GM21360 (cell line): ENCODE results near the gene FLNC.
A peak's percentile ranks its signal among the peaks of the same experiment; 100 is the strongest.

Experiments
- ATAC-seq: cut with Tn5 transposase; IDR thresholded peaks from one replicate; pipeline ENCODE4 v1.9.1; 2021; ENCODE audit warnings: mild to moderate bottlenecking, moderate library complexity; ENCODE audit not compliant: unreplicated experiment

FLNC gene

DNA sequence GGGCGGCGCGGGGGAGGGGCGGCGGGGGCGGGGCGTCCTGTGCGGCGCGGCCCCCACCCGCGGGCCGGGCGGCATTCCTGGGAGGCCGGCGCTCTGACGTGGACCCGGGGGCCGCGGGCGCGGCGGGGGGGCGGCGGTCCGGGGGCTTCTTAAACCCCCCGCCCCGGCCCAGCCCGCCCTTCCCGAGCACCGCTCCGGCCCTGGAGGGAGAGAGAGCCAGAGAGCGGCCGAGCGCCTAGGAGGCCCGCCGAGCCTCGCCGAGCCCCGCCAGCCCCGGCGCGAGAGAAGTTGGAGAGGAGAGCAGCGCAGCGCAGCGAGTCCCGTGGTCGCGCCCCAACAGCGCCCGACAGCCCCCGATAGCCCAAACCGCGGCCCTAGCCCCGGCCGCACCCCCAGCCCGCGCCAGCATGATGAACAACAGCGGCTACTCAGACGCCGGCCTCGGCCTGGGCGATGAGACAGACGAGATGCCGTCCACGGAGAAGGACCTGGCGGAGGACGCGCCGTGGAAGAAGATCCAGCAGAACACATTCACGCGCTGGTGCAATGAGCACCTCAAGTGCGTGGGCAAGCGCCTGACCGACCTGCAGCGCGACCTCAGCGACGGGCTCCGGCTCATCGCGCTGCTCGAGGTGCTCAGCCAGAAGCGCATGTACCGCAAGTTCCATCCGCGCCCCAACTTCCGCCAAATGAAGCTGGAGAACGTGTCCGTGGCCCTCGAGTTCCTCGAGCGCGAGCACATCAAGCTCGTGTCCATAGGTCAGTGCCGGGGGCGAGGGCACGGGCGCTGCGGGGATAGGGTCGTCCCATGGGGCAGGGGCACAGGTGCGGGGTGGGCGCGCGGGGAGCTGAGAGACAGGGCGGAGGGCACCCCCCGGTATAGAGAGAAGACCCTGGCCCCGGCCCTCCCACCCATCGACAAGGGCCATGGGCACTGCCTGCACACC, at the start of gene FLNC:
FLNC (plus strand) TSS at position 176 of the 947 bp plus-strand sequence; CDS start at position 408, 232 bp downstream.
- no peak for ATAC-seq

DNA sequence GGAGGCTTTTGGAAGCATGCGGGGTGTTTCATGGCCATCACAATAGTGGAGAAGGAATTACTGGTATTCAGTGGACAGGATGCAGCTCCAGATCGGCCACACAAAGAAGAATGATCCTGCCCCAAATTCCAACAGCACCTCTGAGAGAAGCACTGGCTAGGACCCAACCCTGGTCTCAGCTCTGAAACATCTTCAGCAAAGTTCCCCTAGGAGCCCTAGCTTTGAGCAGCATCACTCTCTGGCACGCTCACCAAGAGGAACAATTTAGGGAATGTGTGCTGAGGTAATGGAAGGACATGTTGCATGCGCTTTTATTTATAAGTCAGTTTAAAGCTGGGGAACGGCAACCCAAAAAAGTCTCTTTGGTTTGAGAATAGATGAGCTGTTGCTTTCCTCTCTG, 49.1 kb upstream of the FLNC start:
- no peak for ATAC-seq

GRCh38 chr7:128781851-128782250, 48.4 kb upstream of the FLNC start:
- no peak for ATAC-seq

DNA sequence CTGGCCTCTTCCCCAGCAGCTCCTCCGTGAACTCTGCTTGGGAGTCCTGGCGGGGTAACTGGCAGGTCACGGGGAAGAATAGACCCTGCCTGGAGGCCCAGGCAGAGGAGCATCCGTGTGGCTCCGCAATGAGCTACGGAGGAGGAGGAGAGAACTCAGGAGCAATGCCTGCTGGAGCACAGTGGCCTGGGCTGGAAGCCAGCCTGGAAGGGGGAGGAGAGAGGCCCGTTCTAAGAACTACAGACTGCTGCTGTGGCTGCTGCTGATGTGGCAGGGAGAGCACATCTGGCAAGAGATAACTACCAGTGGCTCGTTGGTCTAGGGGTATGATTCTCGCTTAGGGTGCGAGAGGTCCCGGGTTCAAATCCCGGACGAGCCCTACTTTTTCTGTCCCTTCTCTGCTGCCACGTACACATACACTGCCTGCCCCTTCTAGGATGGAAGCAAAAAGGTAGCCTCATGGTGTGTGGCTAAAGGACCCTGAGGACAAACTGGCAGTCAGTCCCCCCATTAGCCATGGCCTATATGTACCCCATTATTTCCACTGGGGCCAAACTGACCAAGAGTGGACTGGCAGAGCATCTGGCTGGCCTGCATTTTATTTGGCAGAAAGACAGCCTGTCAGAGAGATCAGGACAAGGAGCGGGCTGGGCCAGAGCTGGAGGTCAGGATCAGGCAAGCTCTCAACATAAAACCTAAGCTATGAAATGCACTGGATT, 46.9 kb upstream of the FLNC start:
- no peak for ATAC-seq

DNA sequence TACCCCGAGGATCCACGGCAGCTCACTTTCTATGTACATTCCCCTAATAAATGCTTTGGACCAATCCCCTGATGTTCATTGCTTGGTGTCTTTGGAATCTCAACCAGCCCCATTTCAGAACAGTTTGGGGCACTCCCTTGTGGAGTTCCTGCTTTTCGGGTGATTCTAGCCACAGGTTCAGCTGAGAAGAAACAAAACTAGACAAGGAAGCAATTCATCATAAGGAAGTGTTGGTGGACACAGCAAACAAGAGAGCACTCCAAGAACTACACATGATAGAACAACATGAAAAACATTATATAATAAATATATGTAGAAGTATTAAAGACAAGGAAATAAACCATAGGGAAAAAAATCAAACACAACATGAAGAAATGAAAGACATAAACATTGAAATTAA, 44.5 kb upstream of the FLNC start:
- ATAC-seq, result no peak

DNA sequence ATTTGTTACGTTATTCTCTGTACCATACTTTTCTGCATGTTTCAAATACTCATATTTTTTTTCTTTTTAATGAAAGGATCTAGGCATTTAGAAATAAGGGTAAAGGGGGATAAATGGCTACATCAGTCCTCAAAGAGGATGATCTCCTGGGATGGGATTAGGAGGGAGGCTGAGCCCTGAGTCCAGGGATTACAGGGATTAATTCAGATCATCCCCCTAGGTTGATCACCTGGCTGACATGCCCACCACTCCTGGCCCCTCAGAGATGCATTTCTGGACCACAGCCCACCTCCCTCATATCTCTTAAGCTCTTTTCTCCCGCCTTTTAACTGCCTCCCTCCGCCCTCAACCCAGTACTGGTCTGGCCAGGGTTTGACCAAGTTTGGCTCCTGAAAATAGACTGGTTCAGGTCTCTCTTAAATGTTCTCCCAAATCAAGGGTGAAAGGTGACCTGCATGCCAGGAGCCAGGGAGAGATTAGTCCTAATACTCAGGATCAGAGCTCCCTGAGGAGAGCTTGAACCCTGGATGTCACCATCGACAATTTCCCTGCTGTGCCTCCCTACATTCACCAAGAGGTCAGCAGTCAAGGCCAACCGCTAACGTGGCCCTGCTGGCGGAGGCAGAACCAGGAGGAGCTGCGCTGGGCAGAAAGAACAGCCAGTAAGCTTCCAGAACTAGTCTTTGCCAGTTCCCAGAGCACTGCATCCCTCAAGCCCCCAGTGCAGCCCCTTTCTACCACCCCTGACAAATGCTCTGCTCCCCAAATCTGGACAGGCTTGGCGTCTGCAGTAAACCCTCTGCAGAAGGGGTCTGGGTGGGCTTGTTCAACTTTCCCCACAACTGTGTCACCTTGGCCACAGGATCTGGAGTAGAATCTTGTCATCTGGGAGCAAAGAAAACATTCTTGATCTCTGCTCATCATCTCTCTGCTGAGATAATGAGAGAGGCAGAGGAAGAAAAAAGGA, 41.5 kb upstream of the FLNC start:
- ATAC-seq, result no peak

DNA sequence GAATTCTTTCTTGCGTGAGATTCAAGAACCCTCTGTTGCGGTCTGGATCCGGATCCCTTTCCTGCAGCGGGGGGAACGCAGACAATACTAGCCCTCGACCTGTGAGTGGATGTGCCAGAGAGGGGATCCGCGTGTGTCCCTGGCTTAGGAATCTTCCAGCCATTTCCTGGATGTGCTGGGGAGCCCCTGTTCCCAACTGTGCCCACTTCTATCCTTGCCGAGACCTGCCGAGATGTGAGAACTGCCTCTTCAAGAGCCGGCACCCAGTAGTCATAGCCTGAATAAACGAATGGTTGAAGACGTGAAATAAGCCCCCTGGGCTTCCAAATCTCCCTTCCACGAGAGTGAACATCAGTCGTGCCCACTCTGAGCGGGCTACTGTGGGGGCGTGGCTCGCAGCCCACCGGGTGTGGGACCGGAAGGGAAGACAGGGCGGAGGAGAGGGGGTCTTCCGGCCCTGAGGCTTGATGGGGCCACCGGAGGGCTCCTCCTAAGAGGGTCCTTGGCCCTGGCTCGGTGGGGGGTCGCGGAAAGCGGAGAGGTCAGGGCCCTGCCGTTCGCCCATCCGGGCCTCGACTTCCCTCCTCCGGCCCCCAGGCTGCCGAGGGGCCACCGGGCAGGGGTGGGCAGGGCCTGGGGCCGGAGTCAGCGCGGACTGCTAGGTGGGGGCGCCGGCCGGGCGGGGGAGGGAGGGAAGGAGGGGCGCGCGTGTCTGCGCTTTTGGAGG, 39.7 kb upstream of the FLNC start:
- ATAC-seq, result peak; percentile 10

DNA sequence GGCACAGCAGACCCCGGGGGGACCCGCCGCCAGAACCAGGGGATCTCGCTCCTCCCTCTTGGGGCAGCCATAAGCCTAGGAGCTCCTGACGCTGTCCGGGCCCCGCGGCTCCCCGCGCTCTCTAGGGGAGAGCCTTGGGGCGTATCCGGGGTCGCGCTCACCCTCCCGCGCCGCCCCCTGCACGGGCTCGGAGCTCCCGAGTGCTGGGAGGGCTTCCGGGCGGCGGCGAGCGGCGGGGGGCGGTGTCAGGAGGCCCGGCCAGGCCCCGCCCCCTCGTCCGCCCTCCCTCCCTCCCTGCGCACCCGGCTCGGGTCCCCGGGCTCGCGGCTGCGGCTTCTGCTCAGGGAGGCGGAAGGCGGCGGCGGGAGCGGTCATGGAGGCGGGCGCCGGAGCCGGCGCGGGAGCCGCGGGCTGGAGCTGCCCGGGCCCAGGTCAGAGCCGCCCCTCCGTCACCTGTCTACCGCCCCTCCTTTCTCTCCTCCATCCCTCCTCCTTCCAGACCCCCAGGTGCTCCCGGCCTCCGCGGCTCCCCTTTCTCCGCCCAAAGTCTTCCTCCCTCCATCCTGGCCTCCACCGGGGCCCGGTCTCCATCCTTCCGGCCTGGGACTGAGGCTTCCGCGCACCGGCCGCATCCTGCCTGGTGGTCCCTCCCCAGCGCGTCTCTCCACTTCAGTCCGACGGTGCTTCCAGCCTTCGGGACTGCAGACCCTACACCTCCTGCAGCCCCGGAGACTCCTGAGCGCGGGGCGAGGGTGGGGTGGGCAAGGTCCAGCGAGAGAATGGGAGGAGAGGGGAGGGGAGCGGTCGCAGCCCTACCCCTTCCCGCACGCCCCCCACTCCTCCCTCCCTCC, 38.9 kb upstream of the FLNC start, which contains the start of gene CCDC136:
CCDC136 (plus strand) TSS at position 848 of the 851 bp plus-strand sequence. CDS start 444 bp downstream, outside the sequence.
- ATAC-seq, result peak; percentile 75

- ATAC-seq, result no peak
Measured at GRCh38 chr7:128791972-128792327, 38.3 kb upstream of the FLNC start.

DNA sequence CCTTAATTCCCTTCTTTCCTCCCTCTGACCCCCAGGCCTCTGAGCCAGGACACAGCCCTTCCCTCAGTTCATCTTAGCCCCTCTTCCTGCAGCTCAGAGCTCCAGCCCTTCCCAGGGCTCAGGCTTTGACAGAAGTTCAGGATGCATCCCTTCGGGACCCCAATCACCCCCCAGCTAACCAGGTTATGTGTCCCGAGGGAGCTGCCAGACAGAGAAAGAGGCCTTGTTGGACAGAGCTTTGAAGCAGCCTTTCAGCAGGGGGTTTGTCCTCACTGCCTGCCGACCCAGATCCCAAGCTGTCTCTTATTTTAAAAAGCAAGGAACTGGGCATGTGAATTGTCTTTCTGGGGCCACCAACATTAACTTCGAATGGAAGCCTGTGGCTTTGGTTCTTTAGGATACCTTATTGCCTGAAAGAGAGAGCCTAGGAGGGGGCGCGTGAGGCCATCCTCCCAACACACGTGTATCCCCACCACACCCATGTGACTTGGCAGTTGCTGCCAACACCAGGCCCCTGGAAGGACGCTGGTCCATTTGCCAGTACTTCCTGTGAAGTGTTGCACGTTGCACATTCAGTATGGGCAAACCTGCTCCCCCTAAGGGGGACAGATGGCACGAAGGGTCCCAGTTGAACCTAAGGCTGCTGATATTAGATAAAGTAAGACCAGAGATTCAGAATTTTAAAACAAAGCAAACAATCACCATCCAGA, 37.6 kb upstream of the FLNC start:
- no peak for ATAC-seq

DNA sequence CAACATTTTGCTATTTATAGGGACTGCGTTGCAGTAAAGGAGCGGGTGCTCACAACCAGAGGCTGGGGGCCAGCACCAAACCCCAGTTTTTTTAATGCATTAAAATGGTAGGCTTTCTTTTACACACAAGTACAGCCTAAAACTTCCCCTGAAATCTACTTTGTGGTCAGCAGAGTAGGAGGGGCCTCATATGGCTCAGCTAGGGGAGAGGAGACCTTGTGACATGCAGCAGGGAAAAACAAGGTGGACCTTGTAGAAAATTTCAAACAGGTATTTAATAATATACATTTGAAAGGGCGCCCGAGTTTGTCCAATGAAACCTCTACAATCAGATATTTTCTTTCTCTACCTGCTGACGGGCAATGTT, 37.0 kb upstream of the FLNC start:
- no peak for ATAC-seq

DNA sequence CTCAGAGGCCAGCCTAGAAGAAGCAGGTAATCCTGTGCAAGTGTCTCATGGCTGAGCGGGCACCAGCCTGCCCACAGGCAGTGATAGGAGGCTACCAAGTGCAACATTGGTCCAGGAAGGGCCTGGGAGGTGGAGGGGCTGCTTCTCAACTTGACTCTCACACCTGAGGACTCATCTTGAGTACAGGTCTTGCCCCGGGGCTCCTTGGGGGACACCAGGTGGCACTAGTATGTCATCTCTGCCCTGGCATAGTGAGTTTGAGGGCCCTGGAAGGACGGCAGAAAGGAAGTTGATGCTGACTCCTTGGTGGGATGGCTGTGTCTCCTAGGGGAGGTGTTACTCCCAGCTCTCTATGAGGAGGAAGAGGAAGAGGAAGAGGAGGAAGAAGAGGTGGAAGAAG, 36.2 kb upstream of the FLNC start:
- ATAC-seq, result no peak

- no peak for ATAC-seq
Measured at GRCh38 chr7:128794436-128794835, 35.8 kb upstream of the FLNC start.

DNA sequence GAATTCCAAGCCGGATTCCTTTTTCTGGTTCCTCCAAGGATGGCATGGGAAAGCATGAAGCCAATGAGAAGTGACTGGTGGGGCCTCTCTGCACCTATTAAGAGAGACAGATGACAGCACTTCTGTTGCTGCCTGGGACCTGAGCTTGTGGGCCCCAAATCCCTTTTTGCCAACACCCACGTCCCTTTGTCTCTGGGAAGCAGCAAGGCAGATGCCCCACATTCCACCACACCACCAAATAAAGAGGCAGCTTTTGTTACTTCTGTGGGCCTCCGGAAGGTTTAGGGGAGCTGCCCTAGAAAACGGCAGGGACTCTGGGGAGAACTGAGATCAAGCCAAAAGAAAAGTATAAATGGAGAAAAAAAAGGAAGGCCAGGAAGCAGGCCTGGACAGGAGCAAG, 35.1 kb upstream of the FLNC start:
- ATAC-seq, result no peak

- ATAC-seq, result no peak
Measured at GRCh38 chr7:128796327-128796726, 33.9 kb upstream of the FLNC start.

DNA sequence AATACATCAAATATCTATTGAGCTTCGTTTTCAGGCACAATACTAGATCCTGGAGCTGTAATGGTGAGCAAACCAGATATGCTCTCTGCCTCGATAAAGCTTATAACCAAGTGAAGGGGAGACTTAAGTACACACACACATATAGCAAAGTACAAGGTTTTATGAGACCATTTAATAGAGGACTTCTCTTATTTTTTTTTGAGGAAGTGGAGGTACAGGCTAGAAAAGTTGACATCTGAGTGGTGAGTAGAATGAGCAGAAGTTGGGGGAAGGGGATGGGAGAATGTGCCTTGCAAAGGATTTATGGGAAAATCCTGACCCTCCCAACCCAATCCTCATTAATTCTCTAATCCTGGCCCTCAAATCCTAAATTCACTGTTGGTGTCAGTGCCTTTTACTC, 30.8 kb upstream of the FLNC start:
- ATAC-seq, result no peak

DNA sequence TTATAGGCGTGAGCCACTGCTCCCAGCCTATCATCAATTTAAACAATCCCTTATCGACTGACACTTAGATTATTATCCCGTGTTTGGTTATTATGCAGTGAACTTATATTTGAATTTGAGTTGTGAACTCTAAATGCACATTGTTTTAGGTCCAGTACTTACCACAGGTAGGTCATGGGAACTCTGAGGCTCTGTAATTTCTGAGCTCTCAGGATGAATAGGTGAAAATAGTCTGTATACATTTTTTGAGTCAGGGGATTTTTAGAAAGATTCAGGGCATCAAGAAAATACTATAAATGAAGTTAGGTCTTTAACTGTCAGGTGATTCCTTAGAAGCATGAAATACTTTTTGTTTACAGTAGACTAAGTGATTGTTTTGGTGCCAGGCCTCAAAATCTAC, 29.6 kb upstream of the FLNC start:
- ATAC-seq, result no peak

- ATAC-seq, result no peak
Measured at GRCh38 chr7:128801003-128801402, 29.2 kb upstream of the FLNC start.
